ENCODE measurements around the gene DYRK3. TPM values are rescaled to one million over a fixed set of nuclear protein-coding genes. Genes with fewer than 3 reads are reported as not detected.
A peak's percentile ranks its signal among the peaks of the same experiment; 100 is the strongest.
"Not testable (repeated sequence)": the region's sequence is repeated elsewhere in the genome, so short reads cannot be mapped to it uniquely, and the experiment has no call there.

The DYRK3 gene
- total RNA-seq, 1 donor, result 27.7 TPM

GRCh38 chr1:206631085-206631509 is 4.2 kb upstream of the DYRK3 start:
- peak; percentile 96 for DNase-seq (ENCODE audit: low read depth)
- H3K4me3 ChIP-seq (ENCODE audit: low read depth, low read length), result no peak overlapping the region
- TF ChIP-seq, protein P1, sequence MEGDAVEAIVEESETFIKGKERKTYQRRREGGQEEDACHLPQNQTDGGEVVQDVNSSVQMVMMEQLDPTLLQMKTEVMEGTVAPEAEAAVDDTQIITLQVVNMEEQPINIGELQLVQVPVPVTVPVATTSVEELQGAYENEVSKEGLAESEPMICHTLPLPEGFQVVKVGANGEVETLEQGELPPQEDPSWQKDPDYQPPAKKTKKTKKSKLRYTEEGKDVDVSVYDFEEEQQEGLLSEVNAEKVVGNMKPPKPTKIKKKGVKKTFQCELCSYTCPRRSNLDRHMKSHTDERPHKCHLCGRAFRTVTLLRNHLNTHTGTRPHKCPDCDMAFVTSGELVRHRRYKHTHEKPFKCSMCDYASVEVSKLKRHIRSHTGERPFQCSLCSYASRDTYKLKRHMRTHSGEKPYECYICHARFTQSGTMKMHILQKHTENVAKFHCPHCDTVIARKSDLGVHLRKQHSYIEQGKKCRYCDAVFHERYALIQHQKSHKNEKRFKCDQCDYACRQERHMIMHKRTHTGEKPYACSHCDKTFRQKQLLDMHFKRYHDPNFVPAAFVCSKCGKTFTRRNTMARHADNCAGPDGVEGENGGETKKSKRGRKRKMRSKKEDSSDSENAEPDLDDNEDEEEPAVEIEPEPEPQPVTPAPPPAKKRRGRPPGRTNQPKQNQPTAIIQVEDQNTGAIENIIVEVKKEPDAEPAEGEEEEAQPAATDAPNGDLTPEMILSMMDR (IDR thresholded peaks at IDR 0.05; ENCODE audit: insufficient read depth, low read length), result peak; percentile 65

GRCh38 chr1:206633708-206634121 is 1.6 kb upstream of the DYRK3 start:
- TF ChIP-seq, protein P1 (IDR thresholded peaks at IDR 0.05; ENCODE audit: insufficient read depth, low read length), result no peak
- H3K4me3 ChIP-seq (ENCODE audit: low read depth, low read length), result no peak overlapping the region
- DNase-seq (ENCODE audit: low read depth), result peak; percentile 95

DNA sequence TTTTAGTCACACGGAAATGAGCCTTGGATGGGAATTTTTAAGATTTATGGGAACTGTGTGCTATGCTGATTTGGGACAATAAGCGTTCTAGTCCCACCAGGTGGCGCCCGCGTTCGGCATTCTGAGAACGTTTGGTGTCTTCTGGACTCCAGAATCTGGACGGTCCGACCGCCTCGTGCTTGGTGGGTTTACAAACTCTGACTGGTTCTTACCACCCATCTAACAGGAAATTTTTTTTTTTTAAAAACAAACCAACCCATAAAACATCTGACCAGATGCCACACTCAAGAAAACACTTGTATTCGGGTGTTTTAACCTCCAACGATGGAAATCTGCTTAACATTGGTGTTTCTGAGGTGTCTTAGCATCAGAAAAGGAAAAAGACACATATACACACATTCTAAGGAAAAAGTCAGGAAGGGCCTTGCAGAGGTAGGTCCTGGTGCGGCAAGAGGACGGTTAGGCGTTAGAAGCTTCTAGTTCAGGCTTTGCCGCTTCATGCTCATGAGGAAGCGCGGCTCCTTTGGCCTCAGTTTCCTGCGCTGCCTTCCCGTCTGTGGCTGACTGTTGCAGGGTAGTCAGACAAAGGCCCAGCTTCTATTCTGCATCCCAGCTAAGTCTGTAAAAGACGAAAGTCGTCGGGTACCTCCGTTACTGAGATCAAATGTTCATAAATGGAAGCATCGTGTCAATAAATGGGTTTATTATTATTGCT is 814 bp upstream of the DYRK3 start:
- TF ChIP-seq, protein P1 (IDR thresholded peaks at IDR 0.05; ENCODE audit: insufficient read depth, low read length), result peak; percentile 83
- no peak overlapping the region for H3K4me3 ChIP-seq (ENCODE audit: low read depth, low read length)
- peak; percentile 93 for DNase-seq (ENCODE audit: low read depth)

GRCh38 chr1:206635978-206636345 is 626 bp downstream of the DYRK3 start:
- TF ChIP-seq, protein P1 (IDR thresholded peaks at IDR 0.05; ENCODE audit: insufficient read depth, low read length), result no peak

DNA sequence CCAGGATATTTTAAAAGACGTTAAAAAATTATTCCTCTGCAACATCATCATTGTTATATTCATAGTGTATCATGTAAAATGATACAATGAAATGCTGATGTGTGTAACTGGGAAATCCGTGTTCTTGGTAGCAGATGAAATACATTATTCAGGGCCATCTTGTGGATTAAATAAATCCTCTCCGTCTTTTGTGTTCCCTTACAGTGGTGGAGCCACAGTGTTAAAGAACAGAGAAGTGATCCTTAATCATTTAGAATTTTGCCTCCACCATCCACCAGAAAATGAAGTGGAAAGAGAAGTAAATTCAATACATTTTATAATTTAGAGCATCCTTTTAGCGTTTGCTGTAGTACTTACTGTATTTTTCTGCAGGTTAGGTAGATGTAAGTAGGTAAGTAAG is 1.3 kb downstream of the DYRK3 start:
- DNase-seq (ENCODE audit: low read depth), result peak; percentile 30
- TF ChIP-seq, protein P1 (IDR thresholded peaks at IDR 0.05; ENCODE audit: insufficient read depth, low read length), result no peak
- peak overlapping the region; percentile 85 for H3K4me3 ChIP-seq (ENCODE audit: low read depth, low read length)

More at GRCh38 chr1:206635978-206636345, 626 bp downstream of the DYRK3 start:
- DNase-seq (ENCODE audit: low read depth), result peak; percentile 16
- peak overlapping the region; percentile 85 for H3K4me3 ChIP-seq (ENCODE audit: low read depth, low read length)

GRCh38 chr1:206637605-206638004 is 2.3 kb downstream of the DYRK3 start:
- no peak for DNase-seq (ENCODE audit: low read depth)
- TF ChIP-seq, protein P1 (IDR thresholded peaks at IDR 0.05; ENCODE audit: insufficient read depth, low read length), result no peak
- peak overlapping the region; percentile 4 for H3K4me3 ChIP-seq (ENCODE audit: low read depth, low read length)

DNA sequence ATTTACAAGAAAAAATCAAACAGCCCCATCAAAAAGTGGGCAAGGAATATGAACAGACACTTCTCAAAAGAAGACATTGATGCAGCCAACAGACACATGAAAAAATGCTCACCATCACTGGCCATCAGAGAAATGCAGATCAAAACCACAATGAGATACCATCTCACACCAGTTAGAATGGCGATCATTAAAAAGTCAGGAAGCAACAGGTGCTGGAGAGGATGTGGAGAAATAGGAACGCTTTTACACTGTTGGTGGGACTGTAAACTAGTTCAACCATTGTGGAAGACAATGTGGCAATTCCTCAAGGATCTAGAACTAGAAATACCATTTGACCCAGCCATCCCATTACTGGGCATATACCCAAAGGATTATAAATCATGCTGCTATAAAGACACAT is 6.7 kb downstream of the DYRK3 start:
- not testable (repeated sequence) for DNase-seq (ENCODE audit: low read depth); H3K4me3 ChIP-seq (ENCODE audit: low read depth, low read length)
